GM12878 (cell line): Measurements from ENCODE around the gene BCORL1.
A peak's percentile ranks its signal among the peaks of the same experiment; 100 is the strongest.

Experiments used
- CBFB ChIP-seq: IDR thresholded peaks from 2 replicates; pipeline ENCODE4 v1.6.1; 2016; ENCODE audit warnings: antibody characterized with exemption, low read depth
- EP300 ChIP-seq, 2 experiments: fragments of 150-350 bp in 1 of 2; IDR thresholded peaks; 2 replicates each; pipeline ENCODE4 v1.6.1; 2011 to 2012; ENCODE audit warnings: low read depth in 2 of 2, low read length in 2 of 2, borderline replicate concordance in 1 of 2, improper control_type of control experiment in 1 of 2, inconsistent platforms in 1 of 2; ENCODE audit not compliant: control insufficient read depth in 1 of 2
- MYC ChIP-seq: IDR thresholded peaks from 2 replicates; pipeline ENCODE4 v1.6.1; 2011; ENCODE audit warnings: mild to moderate bottlenecking, low read length, moderate library complexity, inconsistent platforms; ENCODE audit not compliant: insufficient read depth, insufficient replicate concordance, insufficient read length, severe bottlenecking
- RELA ChIP-seq: fragments of 450-650 bp; IDR thresholded peaks from 2 replicates; pipeline ENCODE4 v1.8.0; 2014; ENCODE audit warnings: borderline replicate concordance; ENCODE audit not compliant: partially characterized antibody
- REST ChIP-seq: IDR thresholded peaks from 2 replicates; pipeline ENCODE4 v1.6.1; 2012; ENCODE audit warnings: mild to moderate bottlenecking, low read depth, low read length
- SRF ChIP-seq, 2 experiments: IDR thresholded peaks; 2 replicates each; pipeline ENCODE4 v1.6.1; 2011; ENCODE audit warnings: low read depth in 2 of 2, low read length in 2 of 2, mild to moderate bottlenecking in 1 of 2, moderate library complexity in 1 of 2
- TCF7 ChIP-seq: IDR thresholded peaks from 2 replicates; pipeline ENCODE4 v1.6.1; 2014; ENCODE audit warnings: antibody characterized with exemption, borderline replicate concordance
- YY1 ChIP-seq: IDR thresholded peaks from 2 replicates; pipeline ENCODE4 v1.6.1; 2011; ENCODE audit warnings: low read depth, mild to moderate bottlenecking, low read length
- TF ChIP-seq, protein P1 (sequence below), 3 experiments: IDR thresholded peaks in 2 of 3; conservative IDR thresholded peaks in 1 of 3; 2 replicates each; pipeline ENCODE4 v1.5.1; 2011; ENCODE audit warnings: low read depth in 3 of 3, low read length in 3 of 3, mild to moderate bottlenecking in 3 of 3, control low read depth in 2 of 3, moderate library complexity in 2 of 3, inconsistent platforms in 1 of 3, mixed read lengths in 1 of 3; ENCODE audit not compliant: control insufficient read depth in 2 of 3, insufficient read depth in 1 of 3; ENCODE audit errors: extremely low read depth in 1 of 3
- TF ChIP-seq, protein P2 (sequence below): fragments of 450-650 bp; IDR thresholded peaks from 2 replicates; pipeline ENCODE4 v1.6.1; 2017; ENCODE audit warnings: mild to moderate bottlenecking, low read depth, inconsistent platforms; ENCODE audit not compliant: poor library complexity, severe bottlenecking

GRCh38 chrX:130028196-130028595 is 45.8 kb downstream of the BCORL1 start:
- TF ChIP-seq, protein P1, sequence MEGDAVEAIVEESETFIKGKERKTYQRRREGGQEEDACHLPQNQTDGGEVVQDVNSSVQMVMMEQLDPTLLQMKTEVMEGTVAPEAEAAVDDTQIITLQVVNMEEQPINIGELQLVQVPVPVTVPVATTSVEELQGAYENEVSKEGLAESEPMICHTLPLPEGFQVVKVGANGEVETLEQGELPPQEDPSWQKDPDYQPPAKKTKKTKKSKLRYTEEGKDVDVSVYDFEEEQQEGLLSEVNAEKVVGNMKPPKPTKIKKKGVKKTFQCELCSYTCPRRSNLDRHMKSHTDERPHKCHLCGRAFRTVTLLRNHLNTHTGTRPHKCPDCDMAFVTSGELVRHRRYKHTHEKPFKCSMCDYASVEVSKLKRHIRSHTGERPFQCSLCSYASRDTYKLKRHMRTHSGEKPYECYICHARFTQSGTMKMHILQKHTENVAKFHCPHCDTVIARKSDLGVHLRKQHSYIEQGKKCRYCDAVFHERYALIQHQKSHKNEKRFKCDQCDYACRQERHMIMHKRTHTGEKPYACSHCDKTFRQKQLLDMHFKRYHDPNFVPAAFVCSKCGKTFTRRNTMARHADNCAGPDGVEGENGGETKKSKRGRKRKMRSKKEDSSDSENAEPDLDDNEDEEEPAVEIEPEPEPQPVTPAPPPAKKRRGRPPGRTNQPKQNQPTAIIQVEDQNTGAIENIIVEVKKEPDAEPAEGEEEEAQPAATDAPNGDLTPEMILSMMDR (IDR thresholded peaks at IDR 0.05 in 2 of 3, conservative IDR thresholded peaks at IDR 0.05 in 1 of 3; ENCODE audit: control insufficient read depth in 2 of 3, extremely low read depth in 1 of 3, insufficient read depth in 1 of 3, low read depth in 3 of 3, low read length in 3 of 3), result peak; percentile 65 to 84 (median 75)
- TF ChIP-seq TCF7 (no peak), CBFB (no peak), REST (no peak), EP300 (IDR thresholded peaks at IDR 0.05; ENCODE audit: borderline replicate concordance in 1 of 2, control insufficient read depth in 1 of 2, low read depth in 2 of 2, low read length in 2 of 2) (no peak), RELA (no peak), SRF (IDR thresholded peaks at IDR 0.05; ENCODE audit: low read depth in 2 of 2, low read length in 2 of 2) (no peak), YY1 (0 out of 2 replicates have a peak, but pooled peaks have one; percentile 15), MYC (no peak)
- TF ChIP-seq, protein P2, sequence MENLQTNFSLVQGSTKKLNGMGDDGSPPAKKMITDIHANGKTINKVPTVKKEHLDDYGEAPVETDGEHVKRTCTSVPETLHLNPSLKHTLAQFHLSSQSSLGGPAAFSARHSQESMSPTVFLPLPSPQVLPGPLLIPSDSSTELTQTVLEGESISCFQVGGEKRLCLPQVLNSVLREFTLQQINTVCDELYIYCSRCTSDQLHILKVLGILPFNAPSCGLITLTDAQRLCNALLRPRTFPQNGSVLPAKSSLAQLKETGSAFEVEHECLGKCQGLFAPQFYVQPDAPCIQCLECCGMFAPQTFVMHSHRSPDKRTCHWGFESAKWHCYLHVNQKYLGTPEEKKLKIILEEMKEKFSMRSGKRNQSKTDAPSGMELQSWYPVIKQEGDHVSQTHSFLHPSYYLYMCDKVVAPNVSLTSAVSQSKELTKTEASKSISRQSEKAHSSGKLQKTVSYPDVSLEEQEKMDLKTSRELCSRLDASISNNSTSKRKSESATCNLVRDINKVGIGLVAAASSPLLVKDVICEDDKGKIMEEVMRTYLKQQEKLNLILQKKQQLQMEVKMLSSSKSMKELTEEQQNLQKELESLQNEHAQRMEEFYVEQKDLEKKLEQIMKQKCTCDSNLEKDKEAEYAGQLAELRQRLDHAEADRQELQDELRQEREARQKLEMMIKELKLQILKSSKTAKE, result no peak
